GM12801 (cell line): ENCODE data around the gene TCL1B.

ENCODE experiments used
- TF ChIP-seq, protein P1 (sequence below): IDR thresholded peaks from one replicate; pipeline ENCODE4 v1.5.1; 2011; ENCODE audit warnings: control low read depth; ENCODE audit not compliant: insufficient read length; ENCODE audit errors: extremely low read depth

Gene TCL1B

DNA sequence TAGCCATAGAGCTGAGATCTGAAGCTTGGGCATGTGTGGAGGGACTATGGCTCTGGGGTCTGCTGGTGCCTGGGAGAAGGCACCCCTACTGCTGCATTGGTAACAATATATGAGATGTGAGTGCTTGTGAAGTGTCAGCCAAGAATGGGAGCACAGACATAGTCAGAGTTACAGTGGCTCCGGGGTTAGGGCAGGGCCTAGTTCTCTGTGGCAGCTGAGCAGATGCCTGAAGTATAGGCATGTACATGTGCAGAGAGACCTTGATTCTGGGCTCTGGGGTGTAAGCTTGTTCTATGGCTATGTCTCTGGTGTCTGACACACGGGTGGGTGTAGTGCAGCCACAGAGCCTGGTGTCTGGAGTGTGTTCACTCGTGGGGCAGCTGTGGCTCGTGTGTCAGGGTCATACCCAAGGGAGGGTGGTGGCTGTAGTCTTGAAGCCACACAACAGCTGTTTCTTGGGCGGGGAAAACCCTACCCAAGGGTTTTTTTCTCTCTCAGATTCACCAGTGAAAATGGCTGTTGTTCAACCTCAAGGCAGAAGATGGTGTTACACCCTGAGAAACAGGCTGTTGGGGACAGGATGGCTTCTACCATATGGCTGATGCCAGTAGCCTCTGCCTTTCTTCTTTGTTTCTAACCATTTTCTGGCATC is 39.6 kb downstream of the TCL1B start:
- TF ChIP-seq, protein P1, sequence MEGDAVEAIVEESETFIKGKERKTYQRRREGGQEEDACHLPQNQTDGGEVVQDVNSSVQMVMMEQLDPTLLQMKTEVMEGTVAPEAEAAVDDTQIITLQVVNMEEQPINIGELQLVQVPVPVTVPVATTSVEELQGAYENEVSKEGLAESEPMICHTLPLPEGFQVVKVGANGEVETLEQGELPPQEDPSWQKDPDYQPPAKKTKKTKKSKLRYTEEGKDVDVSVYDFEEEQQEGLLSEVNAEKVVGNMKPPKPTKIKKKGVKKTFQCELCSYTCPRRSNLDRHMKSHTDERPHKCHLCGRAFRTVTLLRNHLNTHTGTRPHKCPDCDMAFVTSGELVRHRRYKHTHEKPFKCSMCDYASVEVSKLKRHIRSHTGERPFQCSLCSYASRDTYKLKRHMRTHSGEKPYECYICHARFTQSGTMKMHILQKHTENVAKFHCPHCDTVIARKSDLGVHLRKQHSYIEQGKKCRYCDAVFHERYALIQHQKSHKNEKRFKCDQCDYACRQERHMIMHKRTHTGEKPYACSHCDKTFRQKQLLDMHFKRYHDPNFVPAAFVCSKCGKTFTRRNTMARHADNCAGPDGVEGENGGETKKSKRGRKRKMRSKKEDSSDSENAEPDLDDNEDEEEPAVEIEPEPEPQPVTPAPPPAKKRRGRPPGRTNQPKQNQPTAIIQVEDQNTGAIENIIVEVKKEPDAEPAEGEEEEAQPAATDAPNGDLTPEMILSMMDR = no peak

DNA sequence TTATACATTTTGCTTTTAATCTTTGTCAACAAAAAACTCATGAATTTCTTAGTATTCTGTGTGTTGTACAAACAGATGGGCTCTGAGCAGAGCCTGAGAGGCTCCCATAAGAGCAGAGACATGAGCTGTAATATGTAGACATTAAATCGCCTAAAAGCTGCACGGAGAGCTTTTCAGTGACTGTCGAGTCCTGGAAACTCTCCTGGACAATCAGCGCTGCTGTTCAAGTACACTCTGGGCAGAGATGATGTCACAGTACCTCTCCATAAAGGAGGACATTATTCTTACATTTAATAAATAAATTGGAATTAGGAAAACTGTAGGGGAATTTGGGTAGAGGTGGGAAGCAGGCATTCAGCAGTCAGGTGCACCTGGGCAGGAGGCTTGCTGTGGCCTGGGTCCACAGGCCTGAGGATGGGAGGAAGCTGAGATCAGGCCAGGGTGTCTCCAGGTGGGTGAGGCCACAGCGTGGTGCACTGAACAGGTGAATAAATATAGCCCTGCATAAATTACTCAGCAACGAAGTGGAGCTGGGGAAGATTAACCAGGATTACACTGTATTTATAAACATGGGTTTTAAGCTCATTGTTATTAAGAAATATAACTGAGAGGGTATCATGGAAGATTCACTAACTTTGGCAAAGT is 41.0 kb downstream of the TCL1B start:
- TF ChIP-seq, protein P1 = no peak

DNA sequence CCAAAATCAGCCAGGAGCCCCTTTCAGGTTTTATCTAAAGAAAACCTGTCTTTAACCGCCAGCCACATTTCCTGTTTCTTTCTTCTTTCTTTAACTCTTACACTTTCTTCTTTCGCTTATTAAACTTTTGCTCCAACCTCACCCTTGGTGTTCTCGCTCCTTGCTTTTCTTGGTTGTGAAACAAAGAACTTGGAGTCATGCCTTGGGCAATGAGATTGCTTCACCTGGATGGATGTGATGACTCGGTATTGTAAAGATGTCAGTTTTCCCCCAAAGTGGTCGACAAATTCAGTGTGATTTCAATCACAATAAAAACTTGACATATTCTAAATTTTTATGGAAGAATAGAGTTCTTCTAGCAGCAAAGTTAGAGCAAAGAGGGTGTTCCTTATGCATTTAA is 43.9 kb downstream of the TCL1B start:
- TF ChIP-seq, protein P1 = no peak

DNA sequence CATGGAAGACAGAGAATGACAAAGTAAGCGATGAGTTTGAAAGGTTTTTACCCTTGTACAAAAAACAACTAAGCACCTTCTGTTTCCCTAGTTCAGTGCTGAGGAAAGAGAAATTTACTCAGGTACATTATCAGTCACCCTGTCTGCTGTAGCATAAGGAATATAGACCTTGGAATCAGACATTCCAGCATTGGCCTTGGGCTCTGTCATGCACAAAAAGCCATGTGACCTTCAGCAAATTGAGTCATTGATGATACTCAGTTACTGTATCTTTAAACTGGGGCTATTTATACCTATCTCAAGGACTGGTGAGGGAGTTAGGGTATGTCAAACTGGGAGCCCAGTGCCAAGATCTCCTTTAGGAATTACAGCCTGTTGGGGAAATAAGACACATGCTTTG is 47.0 kb downstream of the TCL1B start:
- TF ChIP-seq, protein P1 = no peak

DNA sequence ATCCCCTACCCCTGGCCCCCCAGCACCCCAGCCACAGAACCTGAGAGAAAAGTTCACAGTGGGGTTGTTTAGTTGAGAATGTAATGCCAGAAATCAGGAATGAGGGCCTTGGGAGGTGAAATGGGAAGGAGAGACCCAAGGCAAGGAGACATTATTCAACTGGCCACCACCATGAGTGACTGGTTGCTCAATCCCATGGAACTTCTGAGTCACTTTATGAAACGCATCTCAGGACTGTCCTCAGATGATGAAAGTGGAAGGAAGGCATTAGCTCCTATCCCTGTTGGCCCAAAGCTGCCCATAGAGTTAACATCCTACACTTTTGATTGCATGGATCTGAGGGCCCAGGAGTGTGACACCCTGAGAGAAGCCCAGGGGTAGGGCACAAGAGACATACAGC is 53.1 kb downstream of the TCL1B start:
- TF ChIP-seq, protein P1 = no peak

DNA sequence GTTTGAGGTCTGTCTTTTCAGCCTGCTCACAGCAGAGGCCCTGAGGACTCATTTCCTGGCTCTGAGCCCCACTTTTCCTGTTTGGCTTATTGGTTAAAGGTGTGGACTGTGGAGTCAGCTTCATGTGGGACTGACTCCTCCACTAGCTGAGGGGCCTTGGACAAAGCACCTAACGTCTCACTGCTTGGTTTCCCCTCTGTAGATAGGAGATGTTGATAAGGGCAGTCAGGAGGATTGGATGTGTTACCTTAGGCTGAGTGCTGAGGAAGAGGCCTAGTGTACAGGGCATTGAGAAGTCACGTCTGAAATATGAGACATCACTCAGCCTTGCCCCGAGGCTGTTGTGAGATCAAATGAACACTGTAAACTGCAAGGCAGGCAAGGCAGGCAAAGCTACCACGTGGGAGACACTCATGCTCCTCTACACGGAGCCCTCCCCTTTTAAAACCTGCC is 54.8 kb downstream of the TCL1B start:
- TF ChIP-seq, protein P1 = no peak

DNA sequence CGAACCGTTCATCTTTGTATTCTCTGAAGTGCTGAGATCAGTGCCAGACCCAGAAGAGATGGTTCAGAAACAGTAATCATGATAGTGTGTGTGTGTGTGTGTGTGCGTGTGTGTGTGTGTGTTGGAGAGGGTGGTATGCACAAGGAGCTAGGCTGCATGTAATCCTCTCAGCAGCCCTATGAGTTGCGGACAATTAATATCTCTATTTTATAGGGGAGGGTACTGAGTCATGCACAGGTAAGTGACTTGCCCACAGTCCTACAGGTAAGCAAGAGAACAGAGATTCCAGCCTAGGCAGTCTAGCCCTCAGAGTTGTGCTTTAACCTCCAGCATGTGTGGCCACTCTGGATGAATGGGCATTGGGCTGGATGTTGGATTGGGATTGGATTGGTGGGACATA is 55.6 kb downstream of the TCL1B start:
- TF ChIP-seq, protein P1 = no peak
